Keratinocyte (primary cell): Measurements from ENCODE around the gene COL11A2. TPM values are rescaled to one million over a fixed set of nuclear protein-coding genes. Genes with fewer than 3 reads are reported as not detected.
A peak's percentile ranks its signal among the peaks of the same experiment; 100 is the strongest.

Experiments used
- DNase-seq: peaks from one replicate; pipeline ENCODE4 v3.0.0-alpha.2; 2011; ENCODE audit warnings: low read depth, missing footprints, low spot score
- FAIRE-seq: peaks from 2 replicates; lab custom pipeline; 2011; peaks lifted over from hg19 to GRCh38; lab: Jason Lieb, UNC
- H2AFZ ChIP-seq: 2 replicates; pipeline ENCODE4 v1.6.0; 2012; ENCODE audit warnings: low read length, control low read depth, inconsistent platforms; ENCODE audit not compliant: control insufficient read depth
- H3K27ac ChIP-seq: 2 replicates; pipeline ENCODE4 v1.5.1; 2011; ENCODE audit warnings: low read length; ENCODE audit not compliant: control insufficient read depth, insufficient read depth
- H3K27me3 ChIP-seq: 3 replicates; pipeline ENCODE4 v1.6.0; 2011; ENCODE audit warnings: low read length; ENCODE audit not compliant: control insufficient read depth, insufficient read depth; ENCODE audit errors: extremely low read depth
- H3K36me3 ChIP-seq, 2 experiments: 2 replicates in 1 of 2; 3 replicates in 1 of 2; pipeline ENCODE4 v1.5.1; 2011; ENCODE audit warnings: low read length in 2 of 2, mild to moderate bottlenecking in 1 of 2; ENCODE audit not compliant: control insufficient read depth in 2 of 2, insufficient read depth in 2 of 2; ENCODE audit errors: extremely low read depth in 1 of 2
- H3K4me1 ChIP-seq: 3 replicates; pipeline ENCODE4 v1.5.1; 2011; ENCODE audit warnings: low read length; ENCODE audit not compliant: control insufficient read depth, insufficient read depth; ENCODE audit errors: extremely low read depth
- H3K4me2 ChIP-seq: 3 replicates; pipeline ENCODE4 v1.6.0; 2011; ENCODE audit warnings: low read depth, low read length; ENCODE audit not compliant: control insufficient read depth, insufficient read depth; ENCODE audit errors: extremely low read depth
- H3K4me3 ChIP-seq, 3 experiments: fragments of 200-600 bp in 1 of 3; sonication (generic) in 1 of 3; 2 replicates in 2 of 3; 3 replicates in 1 of 3; pipeline ENCODE4 v1.5.1; 2011 to 2016; ENCODE audit warnings: low read length in 3 of 3, mild to moderate bottlenecking in 3 of 3, control low read depth in 2 of 3, inconsistent platforms in 1 of 3, low read depth in 1 of 3, mixed read lengths in 1 of 3, mixed run types in 1 of 3, moderate library complexity in 1 of 3; ENCODE audit not compliant: control insufficient read depth in 2 of 3, insufficient read depth in 2 of 3; ENCODE audit errors: extremely low read depth in 1 of 3
- H3K79me2 ChIP-seq: 2 replicates; pipeline ENCODE4 v1.6.0; 2012; ENCODE audit warnings: low read length; ENCODE audit not compliant: control insufficient read depth, insufficient read depth
- H3K9ac ChIP-seq: 3 replicates; pipeline ENCODE4 v1.6.0; 2011; ENCODE audit warnings: low read length; ENCODE audit not compliant: control insufficient read depth, insufficient read depth; ENCODE audit errors: extremely low read depth
- H3K9me1 ChIP-seq: 3 replicates; pipeline ENCODE4 v1.6.0; 2011; ENCODE audit warnings: low read length; ENCODE audit not compliant: control insufficient read depth, insufficient read depth; ENCODE audit errors: extremely low read depth
- H3K9me3 ChIP-seq: 2 replicates; pipeline ENCODE4 v1.5.1; 2012; ENCODE audit warnings: low read depth, low read length; ENCODE audit not compliant: control insufficient read depth
- H4K20me1 ChIP-seq: 3 replicates; pipeline ENCODE4 v1.6.0; 2011; ENCODE audit warnings: low read length; ENCODE audit not compliant: control insufficient read depth, insufficient read depth; ENCODE audit errors: extremely low read depth
- EZH2 ChIP-seq: IDR thresholded peaks from one replicate; pipeline ENCODE4 v1.6.1; 2012; ENCODE audit warnings: inconsistent platforms, mild to moderate bottlenecking, low read length, moderate library complexity
- dilution Hi-C: fragments of 300-500 bp; cut with MboI; formaldehyde crosslinking; loops from one replicate; pipeline ENCODE4 v1.7.0; 2020; ENCODE audit warnings: low sequenced_read_pairs; ENCODE audit not compliant: extremely low pct_ligation_motif_present
- polyA plus RNA-seq, 5 experiments: library from polyadenylated mRNA; depleted of rRNA in 3 of 5; stranded (reverse) in 3 of 5; stranded (forward) in 1 of 5; unstranded in 1 of 5; fragments of >200 nt; gene quantifications; 1 replicate in 1 of 5; 2 replicates in 3 of 5; 3 replicates in 1 of 5; pipeline versions ENCODE4 v1.2.1 to v1.2.3, GENCODE V29; 2011 to 2012; ENCODE audit warnings: missing spikeins in 2 of 5, low read depth in 1 of 5, low replicate concordance in 1 of 5
- TF ChIP-seq, protein P1 (sequence below), 3 experiments: IDR thresholded peaks in 1 of 3; conservative IDR thresholded peaks in 1 of 3; optimal IDR thresholded peaks in 1 of 3; 2 replicates in 2 of 3; 3 replicates in 1 of 3; pipeline versions ENCODE3 to v1.5.1; 2011; ENCODE audit warnings: low read length in 3 of 3, mild to moderate bottlenecking in 3 of 3, moderate library complexity in 2 of 3, control low read depth in 1 of 3, inconsistent platforms in 1 of 3; ENCODE audit not compliant: insufficient read depth in 2 of 3; ENCODE audit errors: extremely low read depth in 1 of 3

COL11A2 gene
- polyA plus RNA-seq, 1 donor (not counting 4 experiments of a cell fraction or from before 2014, with no cell fraction given), result 0.08 TPM

DNA sequence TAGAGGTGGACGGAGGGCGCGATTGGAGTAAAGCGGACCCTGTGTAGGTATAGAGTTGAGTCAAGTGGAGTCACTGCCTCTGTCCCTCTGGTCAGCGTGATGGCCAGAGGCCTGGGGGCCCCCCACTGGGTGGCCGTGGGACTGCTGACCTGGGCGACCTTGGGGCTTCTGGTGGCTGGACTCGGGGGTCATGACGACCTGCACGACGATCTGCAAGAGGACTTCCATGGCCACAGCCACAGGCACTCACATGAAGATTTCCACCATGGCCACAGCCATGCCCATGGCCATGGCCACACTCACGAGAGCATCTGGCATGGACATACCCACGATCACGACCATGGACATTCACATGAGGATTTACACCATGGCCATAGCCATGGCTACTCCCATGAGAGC is 8.9 kb upstream of the COL11A2 start:
- peak overlapping the region; percentile 91 for H2AFZ ChIP-seq
- H3K4me1 ChIP-seq, result peaks cover 39% of the 10 kb centered on the region
- DNase-seq (no peak), FAIRE-seq (no peak)
- peaks cover 22 to 32% of the 10 kb centered on the region in 2 experiments for H3K36me3 ChIP-seq
- dilution Hi-C loops, result no loop called here
- peaks cover 3% of the 10 kb centered on the region for H4K20me1 ChIP-seq
- peak overlapping the region; percentile 99 for H3K27ac ChIP-seq
- no peaks in the 10 kb centered on the region for H3K27me3 ChIP-seq
- no peaks in the 10 kb centered on the region for H3K9me3 ChIP-seq
- no peak for TF ChIP-seq EZH2
- TF ChIP-seq, protein P1, sequence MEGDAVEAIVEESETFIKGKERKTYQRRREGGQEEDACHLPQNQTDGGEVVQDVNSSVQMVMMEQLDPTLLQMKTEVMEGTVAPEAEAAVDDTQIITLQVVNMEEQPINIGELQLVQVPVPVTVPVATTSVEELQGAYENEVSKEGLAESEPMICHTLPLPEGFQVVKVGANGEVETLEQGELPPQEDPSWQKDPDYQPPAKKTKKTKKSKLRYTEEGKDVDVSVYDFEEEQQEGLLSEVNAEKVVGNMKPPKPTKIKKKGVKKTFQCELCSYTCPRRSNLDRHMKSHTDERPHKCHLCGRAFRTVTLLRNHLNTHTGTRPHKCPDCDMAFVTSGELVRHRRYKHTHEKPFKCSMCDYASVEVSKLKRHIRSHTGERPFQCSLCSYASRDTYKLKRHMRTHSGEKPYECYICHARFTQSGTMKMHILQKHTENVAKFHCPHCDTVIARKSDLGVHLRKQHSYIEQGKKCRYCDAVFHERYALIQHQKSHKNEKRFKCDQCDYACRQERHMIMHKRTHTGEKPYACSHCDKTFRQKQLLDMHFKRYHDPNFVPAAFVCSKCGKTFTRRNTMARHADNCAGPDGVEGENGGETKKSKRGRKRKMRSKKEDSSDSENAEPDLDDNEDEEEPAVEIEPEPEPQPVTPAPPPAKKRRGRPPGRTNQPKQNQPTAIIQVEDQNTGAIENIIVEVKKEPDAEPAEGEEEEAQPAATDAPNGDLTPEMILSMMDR (optimal IDR thresholded peaks at IDR 0.05 in 1 of 3, IDR thresholded peaks at IDR 0.05 in 1 of 3, conservative IDR thresholded peaks at IDR 0.05 in 1 of 3; ENCODE audit: extremely low read depth in 1 of 3, insufficient read depth in 2 of 3, low read length in 3 of 3), result no peak
- H3K9me1 ChIP-seq, result peaks cover 7% of the 10 kb centered on the region
- H3K4me2 ChIP-seq, result peak overlapping the region; percentile 100
- peak overlapping the region; percentile 85 to 99 (median 88) for H3K4me3 ChIP-seq
- H3K9ac ChIP-seq, result peak overlapping the region; percentile 95
- H3K79me2 ChIP-seq, result peaks cover 38% of the 10 kb centered on the region

DNA sequence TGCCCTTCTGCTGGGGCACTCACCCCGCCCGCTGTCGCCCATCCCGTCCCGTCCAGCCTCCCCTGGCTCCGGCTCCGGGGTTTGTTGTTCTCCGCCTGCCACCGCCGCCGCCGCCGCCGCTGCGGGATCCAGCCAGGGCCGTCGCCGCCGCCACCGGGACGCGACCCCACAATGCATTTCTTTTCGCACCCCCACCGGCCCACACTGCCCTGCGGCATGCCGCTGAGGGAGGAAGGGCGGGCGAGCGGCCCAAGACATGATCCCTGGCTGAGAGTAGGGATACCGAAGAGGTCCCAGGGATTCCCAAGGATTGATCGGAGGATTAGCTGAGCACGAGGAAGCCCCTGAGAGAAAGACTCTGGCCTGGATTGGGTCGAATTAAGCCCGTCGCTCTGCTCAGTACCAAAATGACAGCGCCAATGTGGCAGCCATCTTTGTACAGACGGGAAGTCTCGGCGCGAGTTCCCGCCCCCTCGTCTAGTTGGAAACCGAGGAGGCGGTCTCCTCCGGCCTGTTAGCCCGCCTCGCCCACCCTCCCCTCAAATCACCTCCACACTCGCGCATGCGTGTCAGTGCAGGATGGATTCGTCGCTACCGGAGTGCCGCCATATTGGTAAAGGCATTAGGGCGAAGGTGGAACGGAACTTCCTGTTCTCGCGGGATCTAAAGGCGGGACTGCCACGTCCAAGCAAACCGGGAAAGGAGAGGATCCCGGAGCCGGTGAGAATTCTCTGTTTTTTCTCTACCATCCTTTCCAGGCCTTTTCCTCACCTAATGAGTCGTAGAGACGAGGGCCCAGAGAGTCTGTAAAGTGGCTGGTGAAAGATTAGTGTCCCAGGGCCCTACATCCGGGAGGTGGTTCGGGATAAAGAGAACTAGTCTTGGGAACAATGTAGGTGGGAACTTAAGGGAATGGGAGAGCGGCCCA is 8.2 kb upstream of the COL11A2 start, which contains the start of the genes RXRB and SLC39A7:
Gene RXRB (minus strand): TSS at position 447 of the 928 bp plus-strand sequence. CDS start 189 bp downstream, at position 258.
Gene SLC39A7 (plus strand): TSS at position 649 of the 928 bp plus-strand sequence. CDS start 379 bp downstream, outside the sequence.
- FAIRE-seq (peak; percentile 23), DNase-seq (peak; percentile 91)
- Histone ChIP-seq H3K27me3 (no peaks in the 10 kb centered on the region), H3K9me3 (no peaks in the 10 kb centered on the region), H2AFZ (peak within 1 kb of the TSS; percentile 97), H3K36me3 (peaks cover 27 to 37% of the 10 kb centered on the region in 2 experiments), H3K4me2 (peak within 1 kb of the TSS; percentile 100), H3K4me3 (peak within 1 kb of the TSS; percentile 85 to 99 (median 88)), H3K9ac (peak within 1 kb of the TSS; percentile 95), H3K79me2 (peaks cover 38% of the 10 kb centered on the region), H3K4me1 (peaks cover 32% of the 10 kb centered on the region), H4K20me1 (peaks cover 3% of the 10 kb centered on the region), H3K9me1 (peaks cover 7% of the 10 kb centered on the region), H3K27ac (peak within 1 kb of the TSS; percentile 99)
- dilution Hi-C loops, result no loop called here
- TF ChIP-seq EZH2, result no peak
- TF ChIP-seq, protein P1 (optimal IDR thresholded peaks at IDR 0.05 in 1 of 3, IDR thresholded peaks at IDR 0.05 in 1 of 3, conservative IDR thresholded peaks at IDR 0.05 in 1 of 3; ENCODE audit: extremely low read depth in 1 of 3, insufficient read depth in 2 of 3, low read length in 3 of 3), result no peak
